SK-N-SH (cell line): Measurements from ENCODE around the gene OGFR. TPM values are rescaled to one million over a fixed set of nuclear protein-coding genes. Genes with fewer than 3 reads are reported as not detected.
A peak's percentile ranks its signal among the peaks of the same experiment; 100 is the strongest.

Source experiments
- CTCF ChIA-PET: fragments of 300-600, 350-600 bp; formaldehyde crosslinking; extraction: SDS; loops from one replicate; lab custom pipeline; 2021; lab: Yijun Ruan, JAX
- POLR2A ChIA-PET: fragments of 350-600 bp; sonication (Branson Sonifier 250); formaldehyde crosslinking; extraction: SDS; loops from one replicate; lab custom pipeline; 2020; ENCODE audit warnings: antibody characterized with exemption, inconsistent platforms; lab: Yijun Ruan, JAX
- DNase-seq: peaks from one replicate; pipeline ENCODE4 v3.0.0; 2012
- H2AFZ ChIP-seq: fragments of 200-600 bp; sonication (generic); 2 replicates; pipeline ENCODE4 v1.8.1; 2016; ENCODE audit warnings: antibody characterized with exemption, mild to moderate bottlenecking, low read depth
- H3F3A ChIP-seq: fragments of 200-600 bp; sonication (generic); replicated peaks from 2 replicates; pipeline ENCODE3; 2016; ENCODE audit warnings: antibody characterized with exemption, mild to moderate bottlenecking; ENCODE audit not compliant: insufficient read depth
- H3K27ac ChIP-seq, 2 experiments: fragments of 200-500 bp in 1 of 2; fragments of 200-600 bp in 1 of 2; sonication (Bioruptor generic) in 1 of 2; sonication (generic), shearing (Covaris generic) in 1 of 2; 2 replicates each; pipeline versions ENCODE4 v1.5.1 to v1.6.1; 2014 to 2016; ENCODE audit warnings: low read depth in 2 of 2, inconsistent platforms in 1 of 2, low read length in 1 of 2, mild to moderate bottlenecking in 1 of 2, mixed read lengths in 1 of 2
- H3K27me3 ChIP-seq: fragments of 200-600 bp; sonication (generic), shearing (Covaris generic); 2 replicates; pipeline ENCODE4 v1.6.1; 2016; ENCODE audit warnings: mixed run types; ENCODE audit not compliant: insufficient read depth
- H3K36me3 ChIP-seq, 2 experiments: fragments of 200-500 bp in 1 of 2; fragments of 200-600 bp in 1 of 2; sonication (Bioruptor generic) in 1 of 2; sonication (generic) in 1 of 2; replicated peaks in 1 of 2; 2 replicates each; pipeline versions ENCODE3 to v1.5.1; 2014 to 2016; ENCODE audit warnings: low read length in 1 of 2, mild to moderate bottlenecking in 1 of 2; ENCODE audit not compliant: insufficient read depth in 2 of 2, control insufficient read depth in 1 of 2
- H3K4me1 ChIP-seq, 2 experiments: fragments of 200-500 bp in 1 of 2; fragments of 200-600 bp in 1 of 2; sonication (Bioruptor generic) in 1 of 2; sonication (generic), shearing (Covaris generic) in 1 of 2; 2 replicates each; pipeline versions ENCODE4 v1.5.1 to v1.6.1; 2014 to 2016; ENCODE audit warnings: low read depth in 1 of 2, low read length in 1 of 2, mixed run types in 1 of 2; ENCODE audit not compliant: insufficient read depth in 2 of 2, control insufficient read depth in 1 of 2
- H3K4me2 ChIP-seq: fragments of 200-600 bp; sonication (generic), shearing (Covaris generic); 2 replicates; pipeline ENCODE4 v1.6.1; 2017; ENCODE audit warnings: mixed run types
- H3K4me3 ChIP-seq, 2 experiments: fragments of 200-500 bp in 1 of 2; fragments of 200-600 bp in 1 of 2; sonication (Bioruptor generic) in 1 of 2; sonication (generic), shearing (Covaris generic) in 1 of 2; 2 replicates each; pipeline versions ENCODE4 v1.5.1 to v1.8.1; 2014 to 2016; ENCODE audit warnings: low read depth in 2 of 2, inconsistent platforms in 1 of 2, low read length in 1 of 2, mild to moderate bottlenecking in 1 of 2, mixed read lengths in 1 of 2, moderate library complexity in 1 of 2
- H3K79me2 ChIP-seq: fragments of 200-600 bp; sonication (generic); 2 replicates; pipeline ENCODE4 v1.8.1; 2017; ENCODE audit warnings: mild to moderate bottlenecking; ENCODE audit not compliant: insufficient read depth
- H3K9ac ChIP-seq: fragments of 200-600 bp; sonication (generic); 2 replicates; pipeline ENCODE4 v1.6.1; 2017; ENCODE audit warnings: mixed run types
- H3K9me2 ChIP-seq: fragments of 200-600 bp; sonication (generic); 2 replicates; pipeline ENCODE4 v1.6.1; 2017; ENCODE audit warnings: mixed run types
- H3K9me3 ChIP-seq: fragments of 200-600 bp; sonication (generic); 2 replicates; pipeline ENCODE4 v1.6.1; 2017; ENCODE audit warnings: mixed run types, mild to moderate bottlenecking, moderate library complexity
- H4K20me1 ChIP-seq: fragments of 200-600 bp; sonication (generic); 2 replicates; pipeline ENCODE4 v1.6.1; 2017; ENCODE audit warnings: mild to moderate bottlenecking, mixed run types; ENCODE audit not compliant: insufficient read depth
- GATA2 ChIP-seq: sonication (generic); formaldehyde crosslinking; IDR thresholded peaks from 2 replicates; pipeline ENCODE4 v1.5.0; 2020; ENCODE audit warnings: mild to moderate bottlenecking, missing genetic modification reagents
- NFIC ChIP-seq: IDR thresholded peaks from 2 replicates; pipeline ENCODE4 v1.4.0; 2012; ENCODE audit warnings: borderline replicate concordance
- WGBS: methylation state at CpG from one replicate; pipeline ENCODE4 v1.1.6; 2017; ENCODE audit warnings: low lambda C conversion rate; 5-methylcytosine and 5-hydroxymethylcytosine counted together
- polyA plus RNA-seq, 3 experiments: library from polyadenylated mRNA; depleted of rRNA; stranded (reverse); fragments of >200 nt; gene quantifications; 2 replicates each; pipeline ENCODE4 v1.2.3, GENCODE V29; 2012
- TF ChIP-seq, protein P1 (sequence below): IDR thresholded peaks from 2 replicates; pipeline ENCODE4; 2012
- TF ChIP-seq, protein P2 (sequence below): IDR thresholded peaks from 2 replicates; pipeline ENCODE4 v1.4.0; 2012; ENCODE audit warnings: low read depth

Gene OGFR
- polyA plus RNA-seq, 1 of the 3 experiments (the other 2 are of a cell fraction): 60.8 TPM

DNA sequence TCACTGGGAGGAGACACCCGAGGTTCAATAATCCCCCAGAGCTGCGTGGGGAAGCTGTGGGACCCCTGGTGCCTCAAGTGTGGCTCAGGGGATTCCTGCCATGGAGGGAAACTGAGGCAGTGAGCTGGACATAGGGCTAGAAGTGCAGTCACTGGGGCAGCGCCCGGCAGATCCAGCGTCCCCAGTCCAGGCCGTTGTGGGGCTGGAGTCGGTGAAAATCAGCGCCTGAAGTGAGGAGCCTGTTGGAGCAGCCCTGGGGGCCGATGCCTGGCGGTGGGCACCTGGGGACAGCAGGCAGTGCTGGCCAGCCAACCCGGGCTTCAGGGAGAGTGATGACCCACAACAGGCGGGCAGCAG lies 10.1 kb downstream of the OGFR start:
- CTCF ChIA-PET: interaction anchor here (1.2 to 2.3 kb wide), 4 partner anchors 10 to 83 kb away, joined by 3 to 13 read pairs (median 7); partner anchors contain the start of gene OGFR
- Histone ChIP-seq H3K79me2 (no peaks in the 10 kb centered on the region), H3K36me3 (peaks cover 3 to 38% of the 10 kb centered on the region in 2 experiments), H3K27me3 (no peaks in the 10 kb centered on the region), H3K9me3 (no peaks in the 10 kb centered on the region), H3K9ac (no peak overlapping the region), H3K4me2 (no peak overlapping the region), H4K20me1 (0 out of 2 replicates have a peak, but pooled peaks cover 6% of the 10 kb centered on the region), H2AFZ (no peak overlapping the region), H3F3A (no peaks in the 10 kb centered on the region), H3K9me2 (no peaks in the 10 kb centered on the region), H3K4me3 (no peak overlapping the region), H3K4me1 (peaks cover 17 to 44% of the 10 kb centered on the region in 2 experiments; a peak in 3 of 4 replicates), H3K27ac (no peak overlapping the region)
- 20% methylated on average over 4 of the region's 12 CpGs for WGBS
- TF ChIP-seq, protein P1, sequence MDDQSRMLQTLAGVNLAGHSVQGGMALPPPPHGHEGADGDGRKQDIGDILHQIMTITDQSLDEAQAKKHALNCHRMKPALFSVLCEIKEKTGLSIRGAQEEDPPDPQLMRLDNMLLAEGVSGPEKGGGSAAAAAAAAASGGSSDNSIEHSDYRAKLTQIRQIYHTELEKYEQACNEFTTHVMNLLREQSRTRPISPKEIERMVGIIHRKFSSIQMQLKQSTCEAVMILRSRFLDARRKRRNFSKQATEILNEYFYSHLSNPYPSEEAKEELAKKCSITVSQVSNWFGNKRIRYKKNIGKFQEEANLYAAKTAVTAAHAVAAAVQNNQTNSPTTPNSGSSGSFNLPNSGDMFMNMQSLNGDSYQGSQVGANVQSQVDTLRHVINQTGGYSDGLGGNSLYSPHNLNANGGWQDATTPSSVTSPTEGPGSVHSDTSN: 0 out of 2 replicates have a peak, but pooled peaks have one; percentile 12
- TF ChIP-seq NFIC: no peak
- POLR2A ChIA-PET: interaction anchor here (0.6 to 1.3 kb wide), 2 partner anchors 18 to 41 kb away, joined by 3 read pairs; partner anchors contain the start of gene MRGBP
- DNase-seq: no peak

DNA sequence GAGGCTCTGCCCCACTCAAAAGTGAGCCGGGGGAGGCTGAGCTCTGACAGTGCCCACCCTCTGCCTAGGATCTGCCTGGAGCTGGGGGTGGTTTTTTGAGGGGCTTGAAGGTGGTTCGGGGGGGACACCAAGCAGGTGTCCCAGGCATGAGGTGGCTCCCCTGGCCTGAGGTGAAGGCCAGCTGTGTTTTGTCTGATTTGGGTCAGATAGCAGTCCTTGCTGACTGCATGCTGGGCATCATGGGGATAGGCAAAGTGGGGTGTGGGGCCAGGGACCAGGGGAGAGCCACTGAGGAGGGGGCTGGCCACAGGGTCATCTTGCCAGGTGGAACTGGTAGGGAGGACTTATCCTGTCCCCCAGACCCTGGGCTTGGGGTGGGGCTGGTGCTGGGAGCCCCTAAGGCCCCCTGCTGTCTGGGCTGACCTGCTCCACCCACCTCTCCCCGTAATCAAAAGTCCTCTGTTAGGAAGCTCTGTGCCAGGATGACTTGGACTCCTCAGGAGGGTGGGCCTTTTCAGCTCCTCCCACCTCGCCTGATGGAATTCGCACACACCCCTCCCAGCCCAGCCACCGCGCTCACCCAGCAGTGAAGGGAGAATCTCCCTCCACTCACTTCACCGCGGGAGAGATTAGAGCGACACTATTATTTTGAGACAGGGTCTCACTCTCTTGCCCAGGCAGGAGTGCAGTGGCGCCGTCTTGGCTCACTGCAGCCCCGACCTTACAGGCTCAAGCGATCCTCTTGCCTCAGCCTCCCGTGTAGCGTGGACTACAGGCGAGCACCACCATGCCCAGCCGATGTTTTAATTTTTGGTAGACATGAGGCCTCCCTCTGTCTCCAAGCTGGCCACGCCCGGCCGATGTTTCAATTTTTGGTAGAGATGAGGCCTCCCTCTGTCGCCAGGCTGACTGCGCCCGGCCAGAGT lies 10.7 kb downstream of the OGFR start:
- POLR2A ChIA-PET: interaction anchor here (0.6 to 1.3 kb wide), 3 partner anchors 19 to 40 kb away, joined by 3 read pairs; partner anchors contain the start of gene MRGBP

More for the DNA sequence above, 10.7 kb downstream of the OGFR start:
- H3K79me2 ChIP-seq: no peaks in the 10 kb centered on the region
- peaks cover 0 to 33% of the 10 kb centered on the region in 2 experiments for H3K36me3 ChIP-seq
- H3K4me2 ChIP-seq: no peak overlapping the region
- TF ChIP-seq GATA2 (CRISPR knock-in tag): peak; percentile 38
- TF ChIP-seq, protein P2, sequence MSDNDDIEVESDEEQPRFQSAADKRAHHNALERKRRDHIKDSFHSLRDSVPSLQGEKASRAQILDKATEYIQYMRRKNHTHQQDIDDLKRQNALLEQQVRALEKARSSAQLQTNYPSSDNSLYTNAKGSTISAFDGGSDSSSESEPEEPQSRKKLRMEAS: no peak
- WGBS: 78% methylated on average over 15 of the region's 24 CpGs
- H2AFZ ChIP-seq: no peak overlapping the region
- no peaks in the 10 kb centered on the region for H3K9me2 ChIP-seq
- no peaks in the 10 kb centered on the region for H3F3A ChIP-seq
- H3K4me3 ChIP-seq: no peak overlapping the region
- H3K9ac ChIP-seq: no peak overlapping the region
- no peak overlapping the region for H3K27ac ChIP-seq
- no peaks in the 10 kb centered on the region for H3K9me3 ChIP-seq
- H3K4me1 ChIP-seq: peaks cover 17 to 51% of the 10 kb centered on the region in 2 experiments; a peak in 3 of 4 replicates
- no peaks in the 10 kb centered on the region for H3K27me3 ChIP-seq
- CTCF ChIA-PET: interaction anchor here (1.2 to 2.3 kb wide), 7 partner anchors 8 to 82 kb away, joined by 3 to 13 read pairs (median 5); partner anchors contain the start of gene OGFR
- DNase-seq: peak; percentile 52
- H4K20me1 ChIP-seq: 0 out of 2 replicates have a peak, but pooled peaks cover 3% of the 10 kb centered on the region
